Fibroblast of lung (primary cell): ENCODE results near the gene UNC79. TPM values are rescaled to one million over a fixed set of nuclear protein-coding genes. Genes with fewer than 3 reads are reported as not detected.

Source experiments
- DNase-seq, 2 donors: peaks; one replicate each; pipeline versions ENCODE4 v3.0.0 to v3.0.0-alpha.2; 2010; ENCODE audit warnings: low read depth in 2 of 2
- H2AFZ ChIP-seq: 2 replicates; pipeline ENCODE4 v1.5.1; 2012; ENCODE audit warnings: low read length, control low read depth, inconsistent platforms
- H3K27ac ChIP-seq: 2 replicates; pipeline ENCODE4 v1.5.1; 2011; ENCODE audit warnings: low read length, control low read depth; ENCODE audit not compliant: insufficient read depth
- H3K27me3 ChIP-seq: 2 replicates; pipeline ENCODE4 v1.5.1; 2011; ENCODE audit warnings: mild to moderate bottlenecking, low read length; ENCODE audit not compliant: control insufficient read depth, insufficient read depth
- H3K36me3 ChIP-seq: 2 replicates; pipeline ENCODE4 v1.5.1; 2011; ENCODE audit warnings: low read length; ENCODE audit not compliant: control insufficient read depth, insufficient read depth
- H3K4me1 ChIP-seq: 2 replicates; pipeline ENCODE4 v1.5.1; 2011; ENCODE audit warnings: low read length; ENCODE audit not compliant: control insufficient read depth, insufficient read depth; ENCODE audit errors: extremely low read depth
- H3K4me2 ChIP-seq: 2 replicates; pipeline ENCODE4 v1.5.1; 2011; ENCODE audit warnings: low read length, control low read depth; ENCODE audit not compliant: insufficient read depth; ENCODE audit errors: extremely low read depth
- H3K4me3 ChIP-seq, 4 experiments: fragments of 200-600 bp in 1 of 4; sonication (generic) in 1 of 4; replicated peaks in 1 of 4; 2 replicates each; pipeline ENCODE4 v1.5.1; 2011 to 2016; ENCODE audit warnings: low read length in 4 of 4, low read depth in 3 of 4, mild to moderate bottlenecking in 3 of 4, control low read depth in 2 of 4, inconsistent platforms in 1 of 4, mixed read lengths in 1 of 4; ENCODE audit not compliant: insufficient read depth in 1 of 4; ENCODE audit errors: control extremely low read depth in 1 of 4
- H3K79me2 ChIP-seq: 2 replicates; pipeline ENCODE4 v1.5.1; 2012; ENCODE audit warnings: mild to moderate bottlenecking, low read length, inconsistent platforms; ENCODE audit not compliant: control insufficient read depth, insufficient read depth
- H3K9ac ChIP-seq: 2 replicates; pipeline ENCODE4 v1.5.1; 2011; ENCODE audit warnings: mild to moderate bottlenecking, low read length, control low read depth; ENCODE audit not compliant: insufficient read depth
- H3K9me3 ChIP-seq: 2 replicates; pipeline ENCODE4 v1.5.1; 2012; ENCODE audit warnings: low read depth, low read length; ENCODE audit not compliant: control insufficient read depth, insufficient read depth
- H4K20me1 ChIP-seq: 2 replicates; pipeline ENCODE4 v1.5.1; 2011; ENCODE audit warnings: low read length; ENCODE audit not compliant: control insufficient read depth, insufficient read depth; ENCODE audit errors: extremely low read depth
- EZH2 ChIP-seq: IDR thresholded peaks from 2 replicates; pipeline ENCODE4 v1.5.1; 2012; ENCODE audit warnings: low read length, control low read depth, mild to moderate bottlenecking; ENCODE audit errors: missing control alignments
- polyA plus RNA-seq, 2 donors: library from polyadenylated mRNA; depleted of rRNA in 1 of 2; stranded (reverse) in 1 of 2; unstranded in 1 of 2; fragments of >200 nt; gene quantifications; 2 replicates each; pipeline ENCODE4 v1.2.1, GENCODE V29; 2011 to 2012; ENCODE audit warnings: missing spikeins in 1 of 2
- total RNA-seq: library from RNA; depleted of rRNA; stranded (reverse); fragments of >200 nt; gene quantifications from 2 replicates; pipeline ENCODE4 v1.2.1, GENCODE V29; 2014
- TF ChIP-seq, protein P1 (sequence below), 2 donors: IDR thresholded peaks in 1 of 2; conservative IDR thresholded peaks in 1 of 2; 1 replicate in 1 of 2; 2 replicates in 1 of 2; pipeline ENCODE4 v1.5.1; 2011 to 2012; ENCODE audit warnings: low read length in 2 of 2, control low read depth in 1 of 2, inconsistent platforms in 1 of 2, low read depth in 1 of 2, mild to moderate bottlenecking in 1 of 2

UNC79 gene
- total and polyA plus RNA-seq, 2 donors (not counting 1 experiment from before 2014, with no cell fraction given), result 0.02 to 0.17 TPM

GRCh38 chr14:93744176-93744575 lies 313.4 kb downstream of the UNC79 start:
- Histone ChIP-seq H3K27ac (no peak overlapping the region), H3K79me2 (no peaks in the 10 kb centered on the region), H3K9ac (no peak overlapping the region), H3K9me3 (no peaks in the 10 kb centered on the region), H3K27me3 (no peaks in the 10 kb centered on the region), H3K36me3 (no peaks in the 10 kb centered on the region), H4K20me1 (no peaks in the 10 kb centered on the region), H2AFZ (no peak overlapping the region), H3K4me2 (no peak overlapping the region), H3K4me3 (no peak overlapping the region), H3K4me1 (no peaks in the 10 kb centered on the region)
- TF ChIP-seq, protein P1, sequence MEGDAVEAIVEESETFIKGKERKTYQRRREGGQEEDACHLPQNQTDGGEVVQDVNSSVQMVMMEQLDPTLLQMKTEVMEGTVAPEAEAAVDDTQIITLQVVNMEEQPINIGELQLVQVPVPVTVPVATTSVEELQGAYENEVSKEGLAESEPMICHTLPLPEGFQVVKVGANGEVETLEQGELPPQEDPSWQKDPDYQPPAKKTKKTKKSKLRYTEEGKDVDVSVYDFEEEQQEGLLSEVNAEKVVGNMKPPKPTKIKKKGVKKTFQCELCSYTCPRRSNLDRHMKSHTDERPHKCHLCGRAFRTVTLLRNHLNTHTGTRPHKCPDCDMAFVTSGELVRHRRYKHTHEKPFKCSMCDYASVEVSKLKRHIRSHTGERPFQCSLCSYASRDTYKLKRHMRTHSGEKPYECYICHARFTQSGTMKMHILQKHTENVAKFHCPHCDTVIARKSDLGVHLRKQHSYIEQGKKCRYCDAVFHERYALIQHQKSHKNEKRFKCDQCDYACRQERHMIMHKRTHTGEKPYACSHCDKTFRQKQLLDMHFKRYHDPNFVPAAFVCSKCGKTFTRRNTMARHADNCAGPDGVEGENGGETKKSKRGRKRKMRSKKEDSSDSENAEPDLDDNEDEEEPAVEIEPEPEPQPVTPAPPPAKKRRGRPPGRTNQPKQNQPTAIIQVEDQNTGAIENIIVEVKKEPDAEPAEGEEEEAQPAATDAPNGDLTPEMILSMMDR (conservative IDR thresholded peaks at IDR 0.05 in 1 of 2, IDR thresholded peaks at IDR 0.05 in 1 of 2; ENCODE audit: low read depth in 1 of 2, low read length in 2 of 2), result no peak
- TF ChIP-seq EZH2, result no peak
- DNase-seq, result no peak

DNA sequence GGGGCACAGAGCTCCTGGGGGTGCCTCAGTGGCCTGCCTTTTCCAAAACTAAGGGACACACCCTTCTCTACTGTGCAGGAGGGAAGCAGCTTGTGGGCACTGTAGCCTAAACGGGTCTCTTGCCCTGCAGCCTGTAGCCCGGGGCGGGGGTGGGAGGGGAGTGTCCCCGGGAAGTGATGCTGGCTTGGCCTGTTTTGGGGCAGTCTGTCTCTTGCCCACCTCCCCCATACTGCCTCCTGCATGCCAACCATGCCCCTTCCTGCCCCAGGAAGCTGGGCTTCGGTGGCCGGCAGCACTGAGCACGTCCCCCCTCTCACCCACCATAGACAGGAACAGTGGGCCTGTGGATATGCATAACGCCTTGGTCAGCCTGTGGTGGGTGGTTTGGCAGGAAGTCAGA lies 314.1 kb downstream of the UNC79 start:
- H3K9ac ChIP-seq, result no peak overlapping the region
- H4K20me1 ChIP-seq, result no peaks in the 10 kb centered on the region
- H3K9me3 ChIP-seq, result no peaks in the 10 kb centered on the region
- H3K4me2 ChIP-seq, result no peak overlapping the region
- no peaks in the 10 kb centered on the region for H3K4me1 ChIP-seq
- H2AFZ ChIP-seq, result no peak overlapping the region
- no peak overlapping the region for H3K4me3 ChIP-seq
- DNase-seq, result no peak
- H3K36me3 ChIP-seq, result no peaks in the 10 kb centered on the region
- no peak for TF ChIP-seq EZH2
- TF ChIP-seq, protein P1 (conservative IDR thresholded peaks at IDR 0.05 in 1 of 2, IDR thresholded peaks at IDR 0.05 in 1 of 2; ENCODE audit: low read depth in 1 of 2, low read length in 2 of 2), result no peak
- no peaks in the 10 kb centered on the region for H3K27me3 ChIP-seq
- H3K27ac ChIP-seq, result no peak overlapping the region
- no peaks in the 10 kb centered on the region for H3K79me2 ChIP-seq

GRCh38 chr14:93745603-93746273 lies 315.0 kb downstream of the UNC79 start:
- H3K4me1 ChIP-seq, result no peaks in the 10 kb centered on the region
- no peak overlapping the region for H3K27ac ChIP-seq
- H3K9ac ChIP-seq, result no peak overlapping the region
- H3K27me3 ChIP-seq, result no peaks in the 10 kb centered on the region
- TF ChIP-seq EZH2, result no peak
- TF ChIP-seq, protein P1 (conservative IDR thresholded peaks at IDR 0.05 in 1 of 2, IDR thresholded peaks at IDR 0.05 in 1 of 2; ENCODE audit: low read depth in 1 of 2, low read length in 2 of 2), result no peak
- no peaks in the 10 kb centered on the region for H4K20me1 ChIP-seq
- H3K36me3 ChIP-seq, result no peaks in the 10 kb centered on the region
- H3K79me2 ChIP-seq, result no peaks in the 10 kb centered on the region
- H3K4me2 ChIP-seq, result no peak overlapping the region
- no peak overlapping the region for H2AFZ ChIP-seq
- no peak for DNase-seq
- H3K9me3 ChIP-seq, result no peaks in the 10 kb centered on the region
- H3K4me3 ChIP-seq, result no peak overlapping the region
